Cardiac septum (tissue), 1 donor: Measurements from ENCODE around the gene DPYD. TPM values are rescaled to one million over a fixed set of nuclear protein-coding genes. Genes with fewer than 3 reads are reported as not detected.

Experiments
- DNase-seq: peaks from one replicate; pipeline ENCODE4 v3.0.0-alpha.2; 2020; ENCODE audit warnings: low spot score
- intact Hi-C: fragments of 100-400 bp; cut with DNase I; formaldehyde crosslinking; loops from one replicate; pipeline ENCODE4 v1.14.0; 2022
- total RNA-seq: library from RNA; stranded (reverse); fragmentation: NEBNext Ultra II Directional; extraction: Animal tissue kit (Norgen Biotek cat#: 25700); gene quantifications from one replicate; pipeline ENCODE4 v1.2.1, GENCODE V29; 2021
- donor health status: DM: no; HTN: no; CAD: no.

DPYD gene
- total RNA-seq, 1 donor from 2014 or later, result 7.3 TPM

GRCh38 chr1:97101509-97101908, 819.3 kb downstream of the DPYD start:
- intact Hi-C loops, result no loop called here

GRCh38 chr1:97097404-97097925, 823.4 kb downstream of the DPYD start:
- intact Hi-C loops, result no loop called here
- DNase-seq, result no peak

More at GRCh38 chr1:97101509-97101908, 819.3 kb downstream of the DPYD start:
- DNase-seq, result no peak

- DNase-seq, result no peak
- intact Hi-C loops, result no loop called here
These were observed 825.1 kb downstream of the DPYD start for GRCh38 chr1:97095764-97096163.

- intact Hi-C loops, result no loop called here
- no peak for DNase-seq
These were observed 826.4 kb downstream of the DPYD start for GRCh38 chr1:97094247-97094972.

GRCh38 chr1:97093741-97094140, 827.1 kb downstream of the DPYD start:
- DNase-seq, result no peak
- intact Hi-C loops, result no loop called here

GRCh38 chr1:97092824-97093223, 828.0 kb downstream of the DPYD start:
- intact Hi-C loops, result no loop called here
- DNase-seq, result no peak

- intact Hi-C loops, result no loop called here
These were observed 829.2 kb downstream of the DPYD start for GRCh38 chr1:97091679-97092078.

GRCh38 chr1:97091263-97091662, 829.6 kb downstream of the DPYD start:
- no peak for DNase-seq

More at GRCh38 chr1:97091679-97092078, 829.2 kb downstream of the DPYD start:
- no peak for DNase-seq

GRCh38 chr1:97090725-97091124, 830.1 kb downstream of the DPYD start:
- intact Hi-C loops, result no loop called here

More at GRCh38 chr1:97091263-97091662, 829.6 kb downstream of the DPYD start:
- intact Hi-C loops, result no loop called here

GRCh38 chr1:97089173-97089572, 831.7 kb downstream of the DPYD start:
- DNase-seq, result no peak
- intact Hi-C loops, result no loop called here

More at GRCh38 chr1:97090725-97091124, 830.1 kb downstream of the DPYD start:
- no peak for DNase-seq

- intact Hi-C loops, result no loop called here
- DNase-seq, result no peak
These were observed 832.4 kb downstream of the DPYD start for GRCh38 chr1:97088391-97088790.

GRCh38 chr1:97084546-97084945, 836.3 kb downstream of the DPYD start:
- intact Hi-C loops, result no loop called here
- no peak for DNase-seq

GRCh38 chr1:97082160-97082848, 838.5 kb downstream of the DPYD start:
- no peak for DNase-seq
- intact Hi-C loops, result no loop called here

- intact Hi-C loops, result no loop called here
- no peak for DNase-seq
These were observed 842.0 kb downstream of the DPYD start for GRCh38 chr1:97078872-97079271.

- no peak for DNase-seq
- intact Hi-C loops, result no loop called here
These were observed 843.6 kb downstream of the DPYD start for GRCh38 chr1:97077221-97077620.

GRCh38 chr1:97074771-97075170, 846.1 kb downstream of the DPYD start:
- intact Hi-C loops, result no loop called here
- DNase-seq, result no peak

GRCh38 chr1:97073936-97074335, 846.9 kb downstream of the DPYD start:
- intact Hi-C loops, result no loop called here
- DNase-seq, result no peak

GRCh38 chr1:97073169-97073568, 847.7 kb downstream of the DPYD start:
- DNase-seq, result no peak
- intact Hi-C loops, result no loop called here

- intact Hi-C loops, result no loop called here
- no peak for DNase-seq
These were observed 849.7 kb downstream of the DPYD start for GRCh38 chr1:97071173-97071572.

GRCh38 chr1:97070376-97070775, 850.5 kb downstream of the DPYD start:
- DNase-seq, result no peak
- intact Hi-C loops, result no loop called here

- intact Hi-C loops, result no loop called here
- no peak for DNase-seq
These were observed 851.5 kb downstream of the DPYD start for GRCh38 chr1:97069312-97069711.
